GM12892 (cell line): ENCODE data around the gene UBE2E1.

Experiments
- POLR2A ChIP-seq: IDR thresholded peaks from 2 replicates; pipeline ENCODE4 v1.6.1; 2011; ENCODE audit warnings: low read depth, low read length, control low read depth
- POLR2AphosphoS5 ChIP-seq: IDR thresholded peaks from 2 replicates; pipeline ENCODE4 v1.6.1; 2011; ENCODE audit warnings: low read depth, low read length, control low read depth
- TAF1 ChIP-seq: IDR thresholded peaks from 2 replicates; pipeline ENCODE4 v1.6.1; 2011; ENCODE audit warnings: low read depth, mild to moderate bottlenecking, control low read depth, low read length, borderline replicate concordance

GRCh38 chr3:23791678-23792077, 14.1 kb upstream of the UBE2E1 start:
- TF ChIP-seq POLR2A (no peak), POLR2AphosphoS5 (no peak), TAF1 (no peak)
